Fibroblast of lung (primary cell): ENCODE data around the gene GOLGA6L7.
"Not testable (repeated sequence)": the region's sequence is repeated elsewhere in the genome, so short reads cannot be mapped to it uniquely, and the experiment has no call there.

Experiments
- EZH2 ChIP-seq: IDR thresholded peaks from 2 replicates; pipeline ENCODE4 v1.5.1; 2012; ENCODE audit warnings: low read length, control low read depth, mild to moderate bottlenecking; ENCODE audit errors: missing control alignments
- TF ChIP-seq, protein P1 (sequence below), 2 donors: IDR thresholded peaks in 1 of 2; conservative IDR thresholded peaks in 1 of 2; 1 replicate in 1 of 2; 2 replicates in 1 of 2; pipeline ENCODE4 v1.5.1; 2011 to 2012; ENCODE audit warnings: low read length in 2 of 2, control low read depth in 1 of 2, inconsistent platforms in 1 of 2, low read depth in 1 of 2, mild to moderate bottlenecking in 1 of 2

DNA sequence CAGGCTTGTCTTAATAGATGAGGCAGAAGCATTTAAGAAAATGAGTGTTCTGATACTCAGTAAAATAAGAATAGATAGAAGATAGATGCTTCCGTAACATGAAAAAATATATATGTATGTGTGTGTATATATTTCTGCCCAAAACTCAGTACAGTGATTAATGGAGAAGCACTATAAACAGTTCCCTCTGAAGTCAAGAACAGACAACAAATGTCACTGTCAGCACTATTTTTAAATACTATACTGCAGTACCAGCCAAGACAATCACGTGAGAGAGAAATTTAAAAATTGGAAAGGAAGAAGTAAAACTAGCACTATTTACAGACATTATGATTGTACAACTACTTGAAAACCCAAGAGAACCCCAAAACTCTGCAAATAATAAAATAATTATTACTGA, 27.0 kb downstream of the GOLGA6L7 start:
- TF ChIP-seq, protein P1, sequence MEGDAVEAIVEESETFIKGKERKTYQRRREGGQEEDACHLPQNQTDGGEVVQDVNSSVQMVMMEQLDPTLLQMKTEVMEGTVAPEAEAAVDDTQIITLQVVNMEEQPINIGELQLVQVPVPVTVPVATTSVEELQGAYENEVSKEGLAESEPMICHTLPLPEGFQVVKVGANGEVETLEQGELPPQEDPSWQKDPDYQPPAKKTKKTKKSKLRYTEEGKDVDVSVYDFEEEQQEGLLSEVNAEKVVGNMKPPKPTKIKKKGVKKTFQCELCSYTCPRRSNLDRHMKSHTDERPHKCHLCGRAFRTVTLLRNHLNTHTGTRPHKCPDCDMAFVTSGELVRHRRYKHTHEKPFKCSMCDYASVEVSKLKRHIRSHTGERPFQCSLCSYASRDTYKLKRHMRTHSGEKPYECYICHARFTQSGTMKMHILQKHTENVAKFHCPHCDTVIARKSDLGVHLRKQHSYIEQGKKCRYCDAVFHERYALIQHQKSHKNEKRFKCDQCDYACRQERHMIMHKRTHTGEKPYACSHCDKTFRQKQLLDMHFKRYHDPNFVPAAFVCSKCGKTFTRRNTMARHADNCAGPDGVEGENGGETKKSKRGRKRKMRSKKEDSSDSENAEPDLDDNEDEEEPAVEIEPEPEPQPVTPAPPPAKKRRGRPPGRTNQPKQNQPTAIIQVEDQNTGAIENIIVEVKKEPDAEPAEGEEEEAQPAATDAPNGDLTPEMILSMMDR (conservative IDR thresholded peaks at IDR 0.05 in 1 of 2, IDR thresholded peaks at IDR 0.05 in 1 of 2; ENCODE audit: low read depth in 1 of 2, low read length in 2 of 2), result not testable (repeated sequence)
- TF ChIP-seq EZH2, result not testable (repeated sequence)
